HG03060 (cell line): ENCODE results near the gene ADCY5.

Source experiments
- ATAC-seq: cut with Tn5 transposase; IDR thresholded peaks from one replicate; pipeline ENCODE4 v1.9.1; 2021; ENCODE audit warnings: low read depth, moderate number of reproducible peaks; ENCODE audit not compliant: unreplicated experiment

The ADCY5 gene

DNA sequence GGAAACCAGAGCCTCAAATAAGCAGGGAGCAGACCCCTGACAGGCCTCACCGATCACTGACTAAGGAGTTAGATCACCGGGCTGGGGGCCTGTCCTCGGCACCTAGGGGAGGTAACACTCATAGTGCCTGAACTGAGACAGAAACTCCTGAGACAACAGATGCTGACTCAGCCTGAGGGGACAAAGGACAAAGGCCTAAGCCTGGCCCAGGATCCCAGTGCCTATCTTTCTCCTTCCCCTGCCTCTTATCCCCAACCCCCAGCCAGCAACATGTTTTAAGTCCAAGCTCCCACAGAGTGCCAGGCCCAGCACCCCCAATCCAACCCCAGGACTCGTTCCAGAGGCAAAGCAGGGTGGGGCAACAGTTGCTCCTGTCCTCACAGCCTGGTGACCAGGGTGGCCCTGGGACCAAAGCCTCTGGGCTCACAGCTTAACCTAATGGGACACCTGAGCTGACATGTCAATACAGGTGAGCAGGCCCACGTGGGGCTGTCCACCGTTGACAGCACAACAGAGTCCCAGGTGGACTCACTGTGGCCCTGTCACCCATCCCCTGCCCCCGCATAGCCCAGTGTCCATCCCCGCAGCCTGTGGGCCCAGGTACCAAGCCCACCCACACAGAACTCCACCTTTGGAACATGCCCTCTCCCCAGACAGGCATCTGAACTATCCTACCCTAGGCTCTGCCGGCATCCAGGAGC lies 37.4 kb downstream of the ADCY5 start:
- ATAC-seq = no peak

DNA sequence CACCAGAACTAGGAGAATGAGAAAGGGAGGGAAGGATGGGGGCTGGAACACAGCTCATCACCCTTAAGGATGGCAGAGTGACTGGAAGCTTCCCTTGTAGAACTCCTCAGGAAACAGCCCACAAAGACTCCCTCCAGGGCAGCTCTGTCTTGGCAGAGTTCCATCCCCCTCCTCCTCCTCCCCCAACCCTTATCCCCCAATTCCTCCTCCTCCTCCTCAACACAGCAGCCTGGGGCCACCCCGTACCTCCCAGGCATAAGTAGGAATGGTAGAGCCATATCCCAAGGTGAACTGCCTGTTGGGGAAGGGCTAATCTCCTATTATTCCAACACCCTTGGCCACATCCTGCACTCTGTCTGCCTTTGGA lies 38.8 kb downstream of the ADCY5 start:
- ATAC-seq = no peak

DNA sequence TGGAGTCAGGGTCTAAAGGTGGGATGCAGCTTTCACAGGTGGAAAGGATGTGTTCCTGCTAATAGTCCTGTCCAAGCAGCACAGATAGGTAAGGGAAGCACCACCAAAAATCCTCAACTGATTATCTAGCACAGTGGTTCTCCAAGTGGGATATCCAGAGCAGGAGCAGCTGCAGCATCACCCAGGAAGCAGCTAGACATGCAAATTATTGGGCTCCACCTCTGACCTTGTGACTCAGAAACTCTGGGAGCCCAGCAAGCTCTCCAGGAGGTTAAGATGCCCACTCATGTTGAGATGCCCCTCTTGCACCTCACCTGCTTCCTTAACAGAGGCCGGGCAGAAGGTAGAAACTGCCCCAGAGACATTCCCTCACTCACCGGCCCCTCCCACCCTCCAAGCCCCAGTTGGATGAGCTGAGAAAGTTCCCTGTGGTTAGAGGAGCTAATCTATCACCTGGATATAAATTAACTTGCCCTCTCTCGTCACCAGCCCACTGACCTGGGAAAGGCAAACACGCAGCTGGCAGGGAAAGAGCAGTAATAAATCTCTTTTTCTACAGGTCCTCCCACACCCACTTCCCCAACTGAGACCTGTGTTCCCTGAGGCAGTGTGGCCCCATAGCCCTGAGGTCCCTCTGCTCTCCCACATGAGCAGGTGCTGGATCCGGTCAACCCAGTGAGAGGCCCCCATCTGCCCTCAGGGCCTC lies 39.3 kb downstream of the ADCY5 start:
- no peak for ATAC-seq

DNA sequence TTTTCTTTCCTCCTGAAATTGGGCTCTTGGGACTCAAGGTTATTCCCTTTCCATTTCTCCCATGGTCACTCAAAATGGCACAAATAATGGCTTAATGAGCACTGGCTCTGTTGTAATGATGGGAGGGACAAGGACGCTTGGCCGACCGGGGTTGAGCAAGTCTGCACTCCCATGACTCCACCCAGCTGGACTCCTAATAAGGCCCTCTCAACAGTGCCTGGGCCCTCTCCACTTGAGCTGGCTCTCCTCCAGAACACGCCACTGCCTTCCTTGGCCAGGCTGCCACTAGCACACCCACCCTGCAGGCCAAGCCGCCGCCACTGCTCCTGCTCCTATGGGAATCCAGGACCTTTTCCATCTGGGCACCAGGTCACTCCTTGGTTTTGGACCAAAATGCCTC lies 42.3 kb downstream of the ADCY5 start:
- ATAC-seq = no peak

DNA sequence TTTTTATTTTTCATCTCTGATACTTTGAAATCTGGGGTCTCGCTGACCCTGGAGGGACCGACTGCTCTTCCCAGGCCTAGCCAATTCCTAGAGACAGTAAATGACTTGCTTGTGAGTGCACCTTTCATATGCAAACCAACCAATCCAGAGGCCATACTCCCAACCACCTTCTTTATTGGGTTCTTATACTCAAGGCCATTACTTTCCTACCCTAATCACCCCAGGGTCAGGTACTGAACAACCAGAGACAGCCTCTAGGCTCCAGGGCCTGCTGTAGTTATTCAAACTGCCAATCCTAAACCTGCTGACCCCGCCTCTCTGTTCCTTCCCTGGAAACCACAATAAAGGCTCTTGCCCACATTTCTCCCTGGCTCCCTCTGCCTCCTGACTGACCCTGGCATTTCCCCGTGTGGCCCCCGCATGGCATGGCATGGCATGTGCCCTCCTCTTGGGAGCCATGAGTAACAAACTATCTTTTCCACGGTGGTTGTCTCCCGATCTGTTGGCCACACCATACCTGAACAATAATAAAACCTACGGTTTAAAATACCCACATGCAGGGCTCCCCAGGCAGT lies 42.9 kb downstream of the ADCY5 start:
- no peak for ATAC-seq

DNA sequence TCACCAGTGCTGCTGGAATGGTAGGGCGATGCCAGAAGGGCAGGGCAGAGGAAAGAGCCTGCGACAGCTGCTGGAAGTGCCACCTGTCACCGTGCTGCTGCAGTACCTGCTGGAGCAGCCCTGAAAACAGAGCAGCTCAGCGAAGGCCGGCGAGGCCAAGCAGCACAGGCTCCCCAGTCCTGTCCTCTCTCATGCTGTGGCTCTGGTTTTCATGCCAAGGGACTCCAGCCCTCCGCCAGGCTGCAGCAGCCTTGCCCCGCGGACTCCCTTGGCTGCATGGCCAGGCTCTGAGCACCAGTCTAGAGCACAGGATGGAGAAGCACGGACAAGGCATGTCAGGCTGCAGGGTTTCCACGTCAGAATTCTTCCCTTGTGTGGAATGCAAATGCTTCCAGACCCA lies 43.9 kb downstream of the ADCY5 start:
- no peak for ATAC-seq

DNA sequence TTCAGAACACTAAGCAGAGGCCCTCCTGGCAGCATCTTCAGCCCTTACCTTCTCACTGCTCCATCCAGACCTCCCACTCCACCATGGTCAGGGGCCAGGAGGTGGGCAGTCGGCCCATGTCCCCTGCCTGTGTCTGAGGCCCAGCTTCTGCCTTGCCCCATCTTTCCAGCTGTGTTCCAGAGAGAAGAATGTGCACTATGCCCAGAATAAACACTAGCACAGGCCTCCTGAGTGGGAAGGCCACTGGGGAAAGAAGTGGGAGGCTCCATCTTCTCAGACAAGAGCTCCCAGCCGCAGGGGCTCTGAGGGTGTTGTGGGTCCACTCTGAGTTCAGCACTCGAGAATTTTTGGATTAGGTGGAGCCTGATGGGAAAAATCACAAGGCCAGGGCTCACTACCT lies 44.5 kb downstream of the ADCY5 start:
- no peak for ATAC-seq

DNA sequence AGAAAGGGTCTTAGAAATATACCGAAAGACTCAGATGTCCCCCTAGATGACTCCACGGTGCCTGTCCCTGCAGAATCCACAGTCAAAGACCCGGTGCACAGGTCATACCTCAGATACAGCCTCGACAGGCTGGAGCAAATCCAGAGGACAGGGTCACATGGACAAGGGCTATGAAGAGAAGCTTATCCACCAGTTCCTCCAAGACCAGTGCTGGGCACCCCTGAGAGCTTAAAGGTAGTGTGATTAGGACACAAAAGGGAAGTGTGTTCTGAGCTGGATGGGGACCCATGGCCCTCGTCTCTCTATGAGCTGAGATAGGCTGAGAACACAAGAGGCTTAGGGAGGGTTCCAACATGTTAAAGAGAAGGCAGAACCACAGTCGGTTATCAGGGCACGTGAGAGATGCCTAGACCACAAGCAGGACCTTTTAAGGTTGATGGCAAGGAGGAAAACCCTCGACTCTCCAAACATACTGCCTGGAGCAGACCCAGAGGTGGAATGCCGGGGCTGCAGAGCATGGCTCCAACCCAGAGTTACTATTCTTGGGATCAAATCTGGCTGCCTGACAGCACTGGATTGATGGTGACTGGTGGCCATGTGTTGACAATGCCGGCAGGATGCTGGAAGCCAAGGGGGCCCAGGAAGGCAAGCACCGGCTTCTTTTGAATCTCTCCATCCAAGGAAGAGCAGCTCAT lies 46.9 kb downstream of the ADCY5 start:
- no peak for ATAC-seq

DNA sequence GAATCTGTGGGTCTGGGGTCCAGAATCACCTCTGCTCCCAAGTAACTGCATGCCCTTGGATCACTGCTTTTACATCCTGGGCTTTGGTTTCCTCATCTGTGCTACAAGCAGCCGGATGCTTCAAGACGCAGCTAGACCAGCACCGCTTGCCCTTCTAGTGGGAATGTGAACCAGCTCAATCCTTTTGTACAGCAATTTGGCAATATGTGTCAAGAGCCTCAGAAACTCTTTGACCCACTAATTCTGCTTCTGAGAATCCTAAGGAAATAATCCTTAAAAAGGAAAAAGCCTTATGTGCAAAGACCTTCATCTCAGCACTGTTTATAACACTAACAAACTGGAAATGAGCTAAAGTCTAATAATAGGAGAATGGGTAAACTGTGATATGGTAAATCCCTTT lies 48.7 kb downstream of the ADCY5 start:
- ATAC-seq = no peak

DNA sequence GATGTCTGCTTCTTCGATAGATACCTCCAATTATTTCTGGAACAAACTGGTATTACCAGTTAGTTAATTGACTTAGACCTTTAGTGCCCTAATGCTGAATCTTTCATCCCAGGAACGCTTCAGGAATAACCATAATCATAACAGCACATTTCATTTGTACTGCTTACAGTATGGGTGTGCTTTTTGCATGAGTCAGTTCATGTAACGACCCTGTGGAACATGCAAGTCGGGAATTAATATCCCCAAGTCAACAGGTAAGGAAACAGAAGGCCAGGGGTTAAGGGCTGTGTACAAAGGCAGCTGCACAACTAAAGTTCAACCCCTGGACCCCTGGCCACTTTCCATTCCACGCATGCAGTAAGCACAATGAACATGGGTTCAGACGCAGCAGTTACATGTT lies 49.2 kb downstream of the ADCY5 start:
- ATAC-seq = no peak

DNA sequence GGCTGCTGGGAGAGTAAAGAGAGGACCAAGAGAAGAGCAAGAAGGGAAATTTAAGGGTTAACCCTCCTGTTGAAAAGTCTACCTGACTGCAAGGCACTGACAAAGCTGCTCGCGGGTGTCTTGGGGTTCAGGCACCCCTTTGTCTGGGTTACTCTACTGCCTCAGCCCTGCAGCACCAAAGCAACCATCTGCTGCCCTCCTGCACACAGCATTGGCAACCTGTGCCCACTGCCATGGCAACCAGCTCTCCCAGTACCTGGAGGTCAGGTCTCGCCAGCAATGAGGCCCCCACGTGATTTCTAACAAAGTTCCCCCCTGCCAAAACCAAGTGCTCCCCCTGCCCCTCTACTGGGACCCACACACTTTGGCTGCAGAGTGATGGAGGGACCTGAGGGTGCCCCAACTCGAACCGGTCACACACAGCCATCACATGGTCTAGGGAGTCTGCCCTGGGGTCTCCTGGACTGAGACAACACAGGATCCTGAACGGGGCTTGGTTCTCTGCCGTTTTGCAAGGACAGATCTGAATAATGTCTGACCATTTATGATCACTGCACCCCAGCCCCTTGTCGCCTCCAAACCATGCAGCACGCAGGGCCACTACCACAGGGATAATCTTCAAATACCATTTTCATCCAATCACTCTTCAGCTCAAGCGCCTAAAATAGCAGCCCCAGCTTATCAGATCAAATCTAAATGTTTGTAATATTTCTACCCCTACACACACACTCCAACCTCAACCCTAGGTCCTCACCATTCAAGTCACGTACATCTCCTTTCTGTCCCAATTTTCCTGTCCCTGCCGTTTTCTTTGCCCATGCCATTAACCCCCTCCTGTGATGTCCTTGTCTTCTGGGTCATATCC lies 50.7 kb downstream of the ADCY5 start:
- ATAC-seq = no peak

DNA sequence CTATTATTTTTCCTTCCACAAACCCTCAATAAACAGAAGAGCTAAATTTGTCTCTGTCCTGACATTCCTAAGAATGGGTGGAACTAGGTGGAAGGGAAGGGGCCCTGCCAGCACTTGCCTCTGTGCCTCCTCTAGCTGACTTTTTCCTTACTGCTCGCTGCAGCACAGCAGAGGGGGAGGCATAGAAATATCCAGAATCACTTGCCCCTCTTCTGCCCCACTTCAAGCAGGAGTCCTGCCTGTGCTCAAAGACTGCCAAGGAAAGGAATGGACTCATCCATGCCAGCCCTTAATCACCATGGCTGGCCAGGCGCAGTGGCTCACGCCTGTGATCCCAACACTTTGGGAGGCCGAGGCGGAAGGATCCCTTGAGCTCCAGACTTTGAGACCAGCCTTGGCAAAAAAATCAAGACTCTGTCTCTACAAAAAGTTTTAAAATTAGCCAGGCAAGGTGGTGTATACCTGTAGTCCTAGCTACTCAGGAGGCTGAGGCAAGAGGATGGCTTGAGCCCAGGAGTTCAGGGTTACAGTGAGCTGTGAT lies 51.8 kb downstream of the ADCY5 start:
- no peak for ATAC-seq

DNA sequence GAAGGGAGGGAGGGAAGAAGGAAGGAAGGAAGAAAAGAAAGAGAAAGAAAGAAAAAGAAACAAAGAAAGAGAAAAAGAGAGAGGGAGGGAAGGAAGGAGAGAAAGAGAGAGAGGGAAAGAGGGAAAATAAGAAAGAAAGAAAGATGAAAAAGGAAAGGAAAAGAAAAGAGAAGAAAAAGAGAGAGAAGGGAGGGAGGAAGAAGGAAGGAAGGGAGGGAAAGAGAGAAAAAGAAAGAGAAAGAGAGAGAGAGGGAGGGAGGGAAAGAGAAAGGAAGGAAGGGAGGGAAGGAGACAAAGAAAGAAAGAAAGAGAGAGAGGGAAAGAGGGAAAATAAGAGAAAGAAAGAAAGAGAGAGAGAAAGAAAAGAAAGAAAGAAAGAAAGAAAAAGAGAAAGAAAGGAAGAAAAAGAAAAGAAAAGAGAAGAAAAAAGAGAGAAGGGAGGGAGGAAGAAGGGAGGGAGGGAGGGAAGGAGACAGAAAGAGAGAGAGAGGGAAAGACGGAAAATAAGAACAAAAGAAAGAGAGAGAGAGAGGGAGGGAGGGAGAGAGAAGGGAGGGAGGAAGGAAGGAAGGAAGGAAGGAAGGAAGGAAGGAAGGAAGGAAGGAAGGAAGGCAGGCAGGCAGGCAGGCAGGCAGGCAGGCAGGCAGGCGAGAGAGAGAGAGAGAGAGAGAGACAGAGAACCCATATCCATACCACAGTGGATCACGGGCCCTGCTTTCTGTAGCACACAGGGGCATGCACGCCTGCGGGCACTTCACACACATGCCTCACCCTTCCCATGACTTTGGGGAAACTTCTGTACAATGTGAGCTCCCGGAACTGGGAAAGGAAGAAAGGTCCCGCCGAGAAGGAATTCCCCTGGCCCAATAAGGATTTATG lies 52.5 kb downstream of the ADCY5 start:
- no peak for ATAC-seq

DNA sequence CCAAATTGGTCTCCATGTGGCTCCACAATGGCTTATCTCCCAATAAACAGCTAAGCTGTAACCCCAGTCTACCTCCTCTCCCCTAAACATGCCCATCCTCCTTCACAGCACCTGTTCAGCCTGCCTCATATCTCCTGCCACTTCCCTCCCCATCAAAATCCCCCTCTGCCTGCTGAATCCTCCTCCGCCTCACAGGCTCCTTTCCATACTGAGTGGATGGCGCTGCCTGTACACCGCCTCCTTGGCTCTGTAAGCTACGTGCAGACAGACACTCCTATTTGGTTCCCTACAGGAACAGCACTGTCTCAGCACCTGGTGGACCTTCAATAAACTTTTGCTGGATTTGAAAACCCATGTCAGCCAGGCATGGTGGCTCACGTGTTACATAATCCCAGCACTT lies 53.7 kb downstream of the ADCY5 start:
- no peak for ATAC-seq

DNA sequence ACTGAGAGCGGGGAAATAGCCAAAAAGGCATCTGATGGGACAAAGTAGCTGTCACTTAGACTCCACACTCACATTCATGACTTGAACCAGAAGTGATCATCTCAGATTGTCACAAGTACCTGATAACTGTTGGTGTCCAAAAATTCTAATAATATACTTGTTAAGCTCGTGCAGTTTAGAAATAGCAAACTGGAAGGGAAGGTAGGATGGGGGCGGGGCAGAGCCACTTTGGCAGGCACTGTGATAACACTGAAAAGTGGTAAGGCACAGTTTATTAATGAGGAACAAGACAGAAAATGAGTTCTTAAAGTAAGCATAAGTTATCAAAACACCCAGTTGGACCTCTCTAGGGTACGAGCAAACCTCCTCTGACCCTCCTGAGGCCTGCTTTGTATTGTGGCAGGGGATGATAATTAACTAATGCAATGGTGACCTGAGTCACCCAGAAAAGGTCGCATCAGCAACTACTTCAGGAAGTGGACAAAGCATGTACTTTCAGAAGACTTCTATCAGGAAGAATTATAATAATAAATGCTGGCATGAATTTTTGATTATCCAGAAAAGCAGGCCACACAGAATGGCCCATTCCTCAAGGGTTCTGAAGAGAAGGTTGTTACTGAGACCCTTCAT lies 54.4 kb downstream of the ADCY5 start:
- ATAC-seq = no peak

DNA sequence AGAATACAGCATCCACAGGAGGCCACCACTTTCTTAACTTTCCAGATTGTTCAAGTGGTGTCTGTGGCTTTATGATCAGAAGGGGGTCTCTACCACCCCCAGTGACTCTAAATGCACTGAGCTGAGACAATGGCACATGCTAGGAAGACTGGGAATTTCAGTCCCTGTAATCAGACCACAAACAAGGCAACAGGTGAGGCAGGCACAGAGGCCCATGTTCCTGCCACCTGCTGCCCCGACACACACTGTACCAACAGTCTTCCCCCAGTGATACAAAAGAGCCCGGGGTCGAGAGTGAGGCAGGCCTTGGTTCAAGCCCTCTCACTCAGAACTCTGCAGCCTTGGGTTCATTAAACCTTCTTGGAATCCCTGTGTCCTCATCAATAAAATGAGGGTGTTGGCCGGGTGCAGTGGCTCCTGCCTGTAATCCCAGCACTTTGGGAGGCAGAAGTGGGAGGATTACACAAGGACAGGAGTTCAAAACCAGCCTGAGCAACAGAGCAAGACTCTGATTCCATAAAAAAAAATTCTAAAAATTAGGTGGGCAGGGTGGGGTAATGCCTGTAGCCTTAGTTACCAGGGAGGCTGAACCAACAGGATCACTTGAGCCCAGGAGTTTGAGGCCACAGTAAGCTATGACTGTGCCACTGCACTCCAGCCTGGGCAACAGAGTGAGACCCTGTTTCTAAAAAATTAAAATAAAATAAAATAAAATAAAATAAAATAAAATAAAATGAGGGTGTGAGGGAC lies 55.8 kb downstream of the ADCY5 start:
- no peak for ATAC-seq

DNA sequence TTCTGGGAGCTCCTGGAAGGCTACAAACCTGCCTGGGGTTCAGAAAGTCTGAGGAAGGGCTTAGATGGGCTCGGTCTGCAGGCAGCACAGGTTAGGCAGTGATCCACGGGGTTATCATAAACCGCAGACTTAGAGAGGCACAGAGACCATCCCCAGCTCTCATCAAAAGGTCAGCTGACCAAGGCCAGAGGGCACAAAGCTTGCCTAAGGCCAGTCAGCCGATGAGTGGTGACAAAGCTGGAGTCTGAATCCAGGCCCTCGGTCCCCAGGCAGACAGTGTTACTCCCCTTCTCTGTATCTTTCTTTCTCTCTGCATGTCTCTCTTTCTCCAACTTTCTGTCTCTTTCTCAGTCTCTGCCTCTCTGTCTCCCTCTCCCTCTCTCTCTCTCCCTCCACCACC lies 56.5 kb downstream of the ADCY5 start:
- ATAC-seq = no peak

DNA sequence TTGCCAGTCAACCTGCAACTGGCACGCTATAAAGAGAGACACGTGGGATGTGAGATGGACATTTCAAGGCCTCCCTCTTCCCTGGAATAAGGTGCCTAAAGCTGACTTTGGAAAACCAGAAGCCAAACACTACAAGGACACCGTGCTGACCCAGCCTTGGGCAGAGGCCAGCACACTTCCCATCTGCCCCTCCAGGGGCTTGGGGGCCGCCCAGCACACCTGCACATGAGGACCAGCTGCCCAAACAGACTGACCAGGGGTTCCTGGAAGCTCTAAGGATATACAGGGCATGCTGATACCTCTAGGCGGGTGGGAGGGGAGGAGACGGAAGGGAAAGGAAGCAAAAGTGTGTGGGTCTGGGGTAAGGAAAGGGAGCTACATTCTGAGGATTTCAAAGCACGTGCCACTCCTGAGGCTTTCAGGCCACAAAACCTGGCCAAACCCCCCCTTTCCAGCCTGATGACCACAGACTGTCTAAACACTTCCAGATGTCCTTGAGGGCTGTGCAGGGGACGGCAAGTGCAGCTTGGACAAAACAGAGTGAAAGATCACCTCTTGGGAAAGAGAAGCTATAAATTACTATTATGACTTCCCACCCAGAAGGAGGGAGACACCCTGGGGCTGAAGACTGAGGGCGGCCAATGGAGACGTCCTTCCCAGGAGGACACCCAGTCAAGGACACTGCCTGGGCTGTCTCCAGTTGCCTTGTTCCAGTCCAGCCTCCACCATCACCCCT lies 57.9 kb downstream of the ADCY5 start:
- ATAC-seq = no peak
